ENCODE data around the gene OR1J1.
A peak's percentile ranks its signal among the peaks of the same experiment; 100 is the strongest.

Gene OR1J1, protein sequence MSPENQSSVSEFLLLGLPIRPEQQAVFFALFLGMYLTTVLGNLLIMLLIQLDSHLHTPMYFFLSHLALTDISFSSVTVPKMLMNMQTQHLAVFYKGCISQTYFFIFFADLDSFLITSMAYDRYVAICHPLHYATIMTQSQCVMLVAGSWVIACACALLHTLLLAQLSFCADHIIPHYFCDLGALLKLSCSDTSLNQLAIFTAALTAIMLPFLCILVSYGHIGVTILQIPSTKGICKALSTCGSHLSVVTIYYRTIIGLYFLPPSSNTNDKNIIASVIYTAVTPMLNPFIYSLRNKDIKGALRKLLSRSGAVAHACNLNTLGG

DNA sequence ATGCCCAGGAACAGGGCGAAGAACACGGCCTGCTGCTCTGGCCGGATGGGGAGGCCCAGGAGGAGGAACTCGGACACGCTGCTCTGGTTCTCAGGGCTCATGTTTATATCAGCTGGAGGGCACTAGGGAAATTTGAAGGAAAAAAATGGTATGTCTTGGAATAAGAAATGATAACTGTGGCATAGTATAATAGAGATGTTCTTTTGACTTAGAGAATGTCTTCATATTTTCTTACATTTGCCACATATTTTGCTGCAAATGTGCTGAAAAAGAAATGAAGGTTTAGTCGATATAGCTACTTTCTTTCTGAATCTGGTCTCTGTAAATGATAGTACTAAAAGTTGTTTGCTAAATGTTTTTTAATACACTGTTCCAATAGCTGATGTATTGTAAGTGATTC, at the start of gene OR1J1:
OR1J1 (minus strand) TSS at position 101 of the 400 bp plus-strand sequence; CDS start at position 101, 0 bp downstream.
- no peak for DNase-seq

DNA sequence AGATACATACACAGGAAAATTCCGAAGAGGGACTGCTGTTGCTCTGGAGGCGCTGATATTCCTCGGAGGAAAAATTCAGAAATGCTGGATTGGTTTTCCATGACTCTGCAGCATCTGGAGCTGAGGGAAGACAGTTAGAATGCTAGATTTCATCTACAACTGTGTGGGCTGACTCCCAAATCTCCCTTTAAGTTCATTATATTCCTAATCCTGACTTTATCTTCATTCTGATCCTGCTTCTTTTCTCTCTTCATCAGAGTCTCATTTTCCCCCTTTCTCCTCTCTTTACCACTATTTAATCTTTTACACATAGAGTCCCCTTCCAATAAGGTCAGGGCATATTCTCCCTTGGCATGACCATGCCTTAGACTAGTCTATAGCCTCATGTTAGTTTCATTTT, 49.5 kb upstream of the OR1J1 start, which contains the start of gene OR1N1:
OR1N1 (minus strand) TSS at position 101 of the 400 bp plus-strand sequence; CDS start at position 101, 0 bp downstream.
- DNase-seq = no peak

DNA sequence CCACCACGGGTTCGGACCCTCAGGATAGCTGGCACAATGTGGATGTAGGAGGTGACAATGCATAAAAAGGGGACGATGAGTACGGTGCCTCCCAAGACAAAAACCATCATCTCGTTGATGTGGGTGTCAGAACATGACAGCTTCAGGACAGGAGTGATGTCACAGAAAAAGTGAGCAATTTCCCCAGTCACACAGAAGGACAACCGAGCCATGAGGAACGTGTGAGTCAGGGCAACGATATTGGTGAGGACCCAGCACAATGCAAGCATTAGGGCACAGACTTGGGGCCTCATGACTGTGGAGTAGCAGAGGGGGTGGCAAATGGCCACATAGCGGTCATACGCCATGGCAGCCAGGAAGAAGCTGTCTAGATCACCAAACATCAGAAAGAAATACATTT, 48.9 kb upstream of the OR1J1 start:
- no peak for DNase-seq

DNA sequence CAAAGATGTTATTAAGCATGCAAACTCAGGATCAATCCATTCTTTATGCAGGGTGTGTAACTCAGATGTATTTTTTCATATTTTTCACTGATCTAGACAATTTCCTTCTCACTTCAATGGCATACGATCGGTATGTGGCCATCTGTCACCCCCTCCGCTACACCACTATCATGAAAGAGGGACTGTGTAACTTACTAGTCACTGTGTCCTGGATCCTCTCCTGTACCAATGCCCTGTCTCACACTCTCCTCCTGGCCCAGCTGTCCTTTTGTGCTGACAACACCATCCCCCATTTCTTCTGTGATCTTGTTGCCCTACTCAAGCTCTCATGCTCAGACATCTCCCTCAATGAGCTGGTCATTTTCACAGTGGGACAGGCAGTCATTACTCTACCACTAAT, 41.6 kb upstream of the OR1J1 start:
- DNase-seq = no peak

DNA sequence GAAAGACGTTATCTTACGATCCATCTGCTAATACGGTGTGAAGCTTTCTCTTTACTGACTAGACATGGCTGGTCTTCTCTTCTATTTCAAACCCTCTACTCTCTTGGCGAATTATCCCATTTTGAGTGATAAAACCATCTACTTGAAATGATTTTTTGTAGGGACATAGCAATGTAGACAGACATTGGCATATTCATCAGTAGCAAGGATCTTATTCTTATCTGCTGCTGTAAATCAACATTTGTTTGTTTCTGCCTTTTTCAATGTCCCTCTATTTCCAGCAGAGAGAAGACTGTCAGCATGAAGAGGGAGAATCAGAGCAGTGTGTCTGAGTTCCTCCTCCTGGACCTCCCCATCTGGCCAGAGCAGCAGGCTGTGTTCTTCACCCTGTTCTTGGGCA, 41.1 kb upstream of the OR1J1 start, which contains the start of gene OR1J4:
OR1J4 (plus strand) TSS at position 301 of the 400 bp plus-strand sequence; CDS start at position 301, 0 bp downstream.
- DNase-seq = no peak

DNA sequence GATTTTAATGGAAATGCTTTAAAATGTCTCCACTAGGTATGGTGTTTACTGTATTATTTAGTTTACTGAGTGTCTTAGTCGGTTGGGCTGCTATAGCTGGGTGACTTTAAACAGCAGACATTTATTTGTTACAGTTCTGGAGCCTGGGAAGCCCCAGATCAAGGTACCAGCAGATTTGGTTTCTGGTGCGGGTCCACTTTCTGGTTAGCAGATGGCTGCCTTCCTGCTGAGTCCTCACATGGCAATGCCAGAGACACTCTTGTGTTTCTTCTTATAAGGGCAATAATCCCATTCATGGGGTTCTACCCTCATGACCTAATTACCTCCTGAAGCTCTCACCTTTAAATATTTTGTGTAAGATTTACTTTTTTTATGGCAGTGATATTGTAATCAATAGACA, 40.5 kb upstream of the OR1J1 start:
- no peak for DNase-seq

DNA sequence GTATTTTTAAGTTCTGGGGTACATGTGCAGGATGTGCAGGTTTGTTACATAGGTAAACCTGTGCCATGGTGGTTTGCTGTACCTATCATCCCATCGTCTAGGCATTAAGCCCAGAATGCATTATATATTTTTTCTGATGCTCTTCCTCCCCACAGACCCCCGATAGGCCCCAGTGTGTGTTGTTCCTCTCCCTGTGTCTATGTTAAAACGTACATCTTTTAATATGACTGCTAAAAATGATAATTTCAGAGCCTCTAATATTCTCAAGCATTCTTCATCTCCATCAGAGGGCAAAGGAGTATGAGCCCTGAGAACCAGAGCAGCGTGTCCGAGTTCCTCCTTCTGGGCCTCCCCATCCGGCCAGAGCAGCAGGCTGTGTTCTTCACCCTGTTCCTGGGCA, 32.8 kb upstream of the OR1J1 start, which contains the start of gene OR1J2:
OR1J2 (plus strand) TSS at position 301 of the 400 bp plus-strand sequence; CDS start at position 301, 0 bp downstream.
- DNase-seq = no peak

DNA sequence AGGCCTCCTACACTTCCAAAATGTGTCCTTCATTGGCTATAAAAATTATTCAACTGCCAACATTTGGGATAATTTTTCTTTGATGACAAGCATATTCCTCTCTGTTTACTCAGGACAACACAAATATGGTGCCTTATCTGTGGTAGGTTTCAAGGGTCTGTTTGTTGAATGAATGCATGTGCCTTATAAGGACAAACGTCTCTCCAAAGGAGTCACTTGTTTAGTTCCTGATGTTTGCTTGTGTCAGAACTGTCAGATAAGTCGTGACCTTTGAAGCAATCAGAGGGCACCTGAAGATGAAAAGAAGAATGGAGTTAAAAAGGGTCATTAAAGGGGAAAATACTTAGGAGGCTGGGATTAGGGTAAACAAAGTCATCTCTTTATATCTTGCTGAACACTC, 29.2 kb upstream of the OR1J1 start:
- DNase-seq = no peak

DNA sequence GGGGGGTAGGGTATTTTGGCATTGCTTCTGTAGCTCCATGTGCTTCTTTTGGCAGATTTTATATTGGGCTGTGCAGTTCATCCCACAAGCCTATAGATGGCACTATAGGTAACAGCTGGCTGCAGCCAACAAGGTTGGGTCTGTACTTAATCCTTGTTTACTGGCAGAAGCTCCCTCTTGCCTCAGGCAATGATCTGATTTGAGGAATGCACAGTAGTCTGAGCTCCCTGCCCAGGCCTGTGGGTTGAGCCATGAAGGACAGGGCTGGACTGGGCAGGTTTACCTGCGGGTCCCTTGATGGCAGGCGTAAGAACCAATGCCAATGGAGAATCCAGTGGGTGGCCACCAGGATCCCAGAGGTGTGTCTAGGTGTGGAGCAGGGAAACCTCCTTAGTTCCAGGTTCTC, 21.2 kb upstream of the OR1J1 start:
- peak; percentile 3 for DNase-seq

DNA sequence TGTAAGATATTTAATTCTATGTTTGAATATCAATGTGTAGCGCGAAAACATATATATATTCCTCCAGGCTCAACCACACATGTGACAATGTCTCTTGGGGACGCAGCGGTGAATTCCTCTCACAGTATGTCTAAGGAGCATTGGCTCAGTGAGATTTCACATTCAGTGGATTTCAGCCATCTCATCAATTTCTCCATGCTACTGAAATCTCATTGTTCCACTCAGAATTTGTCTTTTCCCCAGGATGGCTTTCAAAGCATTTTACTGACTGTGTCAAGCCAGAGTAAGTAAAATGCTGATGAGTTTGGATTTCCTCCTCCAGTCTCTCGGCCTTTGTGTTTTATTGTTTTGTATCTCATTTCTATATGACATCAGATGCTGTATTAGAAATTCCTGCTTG, 1.3 kb upstream of the OR1J1 start:
- no peak for DNase-seq

DNA sequence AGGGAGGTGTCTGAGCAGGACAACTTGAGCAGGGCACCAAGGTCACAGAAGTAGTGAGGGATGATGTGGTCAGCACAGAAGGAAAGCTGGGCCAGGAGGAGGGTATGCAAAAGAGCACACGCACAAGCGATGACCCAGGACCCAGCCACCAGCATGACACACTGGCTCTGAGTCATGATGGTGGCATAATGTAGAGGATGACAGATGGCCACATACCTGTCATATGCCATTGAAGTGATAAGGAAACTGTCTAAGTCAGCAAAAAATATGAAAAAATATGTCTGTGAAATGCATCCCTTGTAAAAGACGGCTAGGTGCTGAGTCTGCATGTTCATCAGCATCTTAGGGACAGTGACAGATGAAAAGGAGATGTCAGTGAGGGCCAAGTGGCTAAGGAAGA, 380 bp downstream of the OR1J1 start:
- DNase-seq = no peak

DNA sequence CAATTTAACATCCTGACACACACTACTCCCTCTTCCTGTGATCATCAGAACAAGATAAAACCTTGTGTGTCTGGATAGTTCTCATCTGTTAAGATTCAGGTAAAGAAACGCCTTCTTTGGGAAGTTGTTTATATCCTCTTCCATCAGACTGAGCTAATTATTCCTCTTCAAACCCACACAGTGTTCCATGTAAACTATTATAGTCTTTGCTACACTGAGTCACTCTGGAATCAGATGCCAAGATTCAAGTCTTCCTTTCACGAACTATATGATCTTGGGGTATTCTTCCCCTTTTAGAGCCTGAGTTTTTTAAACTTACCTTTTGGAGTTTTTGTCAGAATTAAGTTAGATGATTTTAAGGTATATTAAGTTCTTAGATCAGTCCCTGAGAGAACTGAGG, 2.0 kb downstream of the OR1J1 start:
- DNase-seq = no peak

DNA sequence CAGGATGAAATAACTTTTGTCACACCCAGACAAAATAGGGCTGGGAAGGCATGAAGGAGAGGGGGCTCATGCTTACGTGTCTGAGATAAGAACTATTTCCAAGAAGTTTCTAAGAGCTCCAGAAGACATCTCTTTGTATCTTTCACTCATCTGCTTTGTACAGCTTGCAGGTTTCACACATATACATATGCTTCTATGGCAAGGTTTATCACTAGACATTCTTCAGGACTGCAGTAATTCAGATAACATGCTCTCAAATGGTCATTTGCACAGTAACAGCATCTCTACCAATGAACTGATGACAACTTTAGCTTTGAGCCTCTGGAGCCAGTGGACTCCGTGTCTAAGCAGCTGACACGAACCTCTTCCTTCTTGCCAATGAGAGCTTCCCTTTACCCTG, 3.2 kb downstream of the OR1J1 start:
- DNase-seq = no peak

DNA sequence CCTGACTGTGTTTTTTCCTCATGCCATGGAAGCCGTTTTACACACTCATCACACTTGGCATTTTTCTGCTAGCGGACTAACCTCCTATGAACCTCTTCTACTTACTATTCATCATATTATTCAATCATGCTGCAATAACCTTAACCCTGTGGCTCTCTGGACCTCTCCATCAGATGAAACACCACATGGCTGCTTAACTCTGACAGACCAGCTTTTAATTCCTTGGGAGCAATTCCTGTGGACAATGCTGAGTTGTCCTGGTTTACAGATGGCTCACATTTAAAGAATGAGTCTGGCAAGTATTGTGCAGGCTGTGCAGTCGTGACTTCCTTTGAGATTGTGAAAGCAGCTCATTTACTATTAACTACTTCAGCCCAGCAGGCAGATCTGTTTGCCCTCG, 9.0 kb downstream of the OR1J1 start:
- no peak for DNase-seq

DNA sequence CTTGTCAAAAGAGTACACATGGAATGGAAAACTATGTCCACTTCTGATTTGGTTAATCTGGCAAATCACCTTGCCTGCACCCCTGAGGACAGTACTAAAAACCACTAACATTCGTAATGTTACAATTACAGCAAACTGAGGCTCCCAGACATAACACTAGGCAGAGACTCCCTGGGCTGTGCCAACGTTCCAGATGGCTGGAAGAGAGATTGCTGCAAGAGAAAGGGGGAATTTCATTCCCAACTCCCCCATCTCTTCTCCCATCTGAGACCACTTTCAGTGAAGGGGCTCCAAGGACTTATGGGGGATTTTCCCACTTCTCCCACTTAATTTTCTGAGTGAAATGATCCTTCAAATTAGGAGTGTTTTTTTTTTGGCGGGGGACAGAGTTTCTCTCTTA, 11.3 kb downstream of the OR1J1 start:
- DNase-seq = no peak

DNA sequence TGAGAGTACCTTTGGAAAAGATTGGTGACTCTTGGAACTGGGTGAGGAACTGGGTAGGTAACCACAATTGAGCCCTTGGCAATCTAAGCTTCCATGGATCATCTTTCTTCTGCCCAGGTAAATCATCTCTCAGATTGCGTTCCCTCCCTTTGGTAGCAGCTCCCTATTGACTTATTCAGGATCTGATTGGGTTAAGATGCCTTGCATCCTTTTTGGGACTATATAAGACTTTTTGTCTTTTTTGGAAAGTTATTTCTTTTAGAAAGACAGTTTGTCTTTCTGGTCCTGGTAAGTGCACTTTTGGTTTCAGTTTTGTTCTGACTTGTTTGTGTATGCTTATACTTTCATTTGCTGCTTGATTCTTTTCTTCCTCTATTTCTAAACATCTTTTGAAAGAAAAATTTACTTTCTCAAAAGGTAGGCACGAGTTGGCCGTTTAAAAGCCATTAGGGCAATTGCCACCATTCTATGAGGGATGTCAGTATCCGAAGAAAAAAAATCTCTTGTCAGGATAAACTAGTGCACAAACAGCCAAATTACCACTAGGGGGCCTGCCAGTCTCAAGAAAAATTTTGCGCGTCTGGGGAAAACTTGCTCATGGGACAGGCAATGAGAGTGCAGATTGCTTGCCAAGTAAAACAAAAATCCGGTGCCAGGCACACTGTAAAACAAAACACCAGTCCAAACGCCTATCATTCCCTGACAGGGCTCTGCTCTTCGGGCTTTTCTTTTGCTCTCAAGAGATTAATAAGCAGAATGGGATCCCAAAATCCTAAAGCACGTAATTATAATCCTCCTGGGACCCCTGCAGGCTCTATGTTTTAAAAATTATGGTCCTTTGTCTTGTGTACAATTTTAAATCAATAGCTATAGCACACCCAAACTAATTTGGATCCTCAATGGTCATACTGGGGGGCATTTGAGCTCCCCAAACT, 12.8 kb downstream of the OR1J1 start:
- peak; percentile 54 for DNase-seq

DNA sequence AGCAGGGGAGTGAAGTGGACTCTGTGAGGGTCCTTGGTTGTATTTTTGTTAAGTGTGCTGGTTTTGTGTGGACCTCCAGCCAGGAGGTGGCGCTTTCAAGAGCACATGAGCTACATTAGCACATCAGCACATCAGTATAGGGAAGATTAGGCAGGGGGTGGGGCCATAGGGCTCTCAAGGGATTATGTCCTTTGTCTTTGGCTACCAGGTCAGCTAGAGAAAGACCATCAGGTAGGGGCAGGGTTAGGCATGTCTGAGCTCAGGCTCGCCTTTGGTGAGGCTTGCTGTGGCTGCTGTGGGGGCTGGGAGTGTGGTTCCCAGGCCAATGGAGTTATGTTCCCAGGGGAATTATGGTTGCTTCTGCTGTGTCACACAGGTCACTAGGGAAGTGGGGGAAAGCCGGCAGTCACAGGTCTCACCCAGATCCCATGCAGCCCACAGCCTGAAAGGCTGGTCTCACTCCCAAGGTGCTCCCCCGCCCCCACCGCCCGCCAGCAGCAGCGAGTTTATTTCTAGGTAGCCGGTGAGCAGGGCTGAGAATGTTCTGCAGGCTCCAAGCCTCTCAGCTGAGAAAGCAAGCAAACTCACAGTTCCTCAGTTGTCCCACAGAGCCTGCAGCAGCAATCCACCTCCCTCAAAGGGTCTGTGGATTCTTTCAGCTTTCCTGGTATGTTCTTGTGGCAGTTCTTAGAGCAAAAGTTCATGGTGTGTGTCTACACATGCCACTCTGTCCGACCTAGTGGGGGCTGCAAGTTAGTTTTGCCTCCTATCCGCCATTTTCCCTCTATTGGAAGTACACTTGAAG, 13.7 kb downstream of the OR1J1 start:
- peak; percentile 76 for DNase-seq

DNA sequence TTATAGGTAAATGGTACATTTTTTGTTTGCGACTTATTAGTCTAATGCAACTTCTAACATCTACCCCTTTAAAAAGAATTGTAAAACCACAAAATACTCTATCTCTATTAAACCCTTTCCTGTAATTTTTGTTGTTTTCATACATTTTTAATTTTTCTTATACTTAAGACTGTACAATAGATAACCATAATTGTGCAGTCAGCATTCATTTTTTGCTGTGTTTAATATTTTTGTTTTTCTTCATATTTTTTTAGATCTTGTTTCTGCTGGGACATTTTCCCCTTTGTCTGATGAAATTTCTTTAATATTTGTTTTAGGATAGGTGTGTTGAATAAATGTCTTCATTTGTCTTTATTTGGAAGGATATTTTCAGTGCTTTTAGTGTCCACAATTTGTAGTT, 19.9 kb downstream of the OR1J1 start:
- no peak for DNase-seq

DNA sequence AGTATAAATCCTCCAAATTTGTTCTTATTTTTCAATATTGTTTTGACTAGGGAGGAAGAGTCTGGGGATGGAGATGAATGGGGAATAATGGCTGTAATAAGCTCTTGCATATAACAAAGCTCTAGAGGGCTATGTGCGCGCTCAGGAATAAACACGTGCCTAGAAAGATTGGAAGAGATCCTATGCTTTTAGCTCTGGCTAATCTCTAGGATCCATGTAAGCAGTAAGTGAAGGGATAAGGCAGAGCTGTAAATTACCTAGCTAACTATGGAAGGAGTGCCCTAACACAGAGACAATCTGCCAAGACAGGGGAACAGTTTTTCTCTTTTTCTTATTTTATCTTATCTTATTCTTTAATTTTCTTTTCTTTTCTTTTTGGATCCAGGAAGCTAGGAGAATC, 21.6 kb downstream of the OR1J1 start:
- no peak for DNase-seq

DNA sequence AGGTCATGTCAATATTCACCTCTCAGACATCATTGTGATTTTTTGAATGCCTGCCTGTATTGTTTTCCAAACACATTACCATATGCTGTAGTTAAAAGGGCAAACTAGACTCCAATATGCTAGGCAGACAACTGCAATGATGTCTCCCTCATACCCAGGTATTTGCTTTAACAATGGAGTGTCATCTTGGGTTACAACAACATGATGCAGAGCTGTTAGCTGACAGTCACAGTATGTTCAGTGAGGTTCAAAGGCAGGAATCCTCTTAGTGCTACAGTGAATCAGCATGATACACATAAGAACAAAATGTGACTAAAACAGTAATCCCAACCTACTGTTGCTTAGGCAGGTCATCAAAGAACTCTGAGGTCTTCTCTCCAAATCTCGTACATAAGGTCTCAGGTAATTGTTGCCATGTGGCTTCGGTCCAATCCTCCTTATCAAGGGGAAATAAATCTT, 24.0 kb downstream of the OR1J1 start:
- DNase-seq = no peak

DNA sequence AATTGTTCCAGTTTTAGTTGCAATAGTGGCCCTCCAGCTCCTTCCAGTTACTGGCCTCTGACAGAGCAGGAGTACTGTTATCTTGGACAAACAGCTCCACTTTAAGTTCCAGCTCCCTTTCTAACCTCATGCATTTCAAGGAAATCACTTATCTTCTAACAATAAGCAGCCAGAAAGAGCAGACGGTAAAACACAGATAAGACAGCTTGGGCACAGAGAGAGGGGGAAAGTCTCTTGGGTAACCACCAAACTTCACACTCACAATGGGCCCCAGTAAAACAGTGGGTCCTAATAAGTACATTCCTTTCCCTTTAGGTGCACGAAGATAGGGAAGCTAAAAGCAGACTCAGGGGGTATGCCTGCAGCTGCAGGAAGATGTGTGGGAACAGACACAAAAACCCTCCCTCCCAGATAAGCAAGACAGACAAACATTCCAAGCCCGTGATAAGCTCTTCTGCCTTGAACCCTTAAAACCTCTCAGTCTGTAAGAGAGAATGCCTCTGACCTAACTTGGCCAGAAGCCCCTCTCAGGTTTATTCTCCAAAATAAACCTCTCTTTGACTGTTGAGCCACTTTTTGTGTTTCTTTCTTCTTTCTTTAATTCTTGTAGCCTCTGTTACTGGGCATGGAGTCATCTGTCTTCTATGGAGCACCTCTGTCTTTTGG, 30.8 kb downstream of the OR1J1 start:
- peak; percentile 49 for DNase-seq

DNA sequence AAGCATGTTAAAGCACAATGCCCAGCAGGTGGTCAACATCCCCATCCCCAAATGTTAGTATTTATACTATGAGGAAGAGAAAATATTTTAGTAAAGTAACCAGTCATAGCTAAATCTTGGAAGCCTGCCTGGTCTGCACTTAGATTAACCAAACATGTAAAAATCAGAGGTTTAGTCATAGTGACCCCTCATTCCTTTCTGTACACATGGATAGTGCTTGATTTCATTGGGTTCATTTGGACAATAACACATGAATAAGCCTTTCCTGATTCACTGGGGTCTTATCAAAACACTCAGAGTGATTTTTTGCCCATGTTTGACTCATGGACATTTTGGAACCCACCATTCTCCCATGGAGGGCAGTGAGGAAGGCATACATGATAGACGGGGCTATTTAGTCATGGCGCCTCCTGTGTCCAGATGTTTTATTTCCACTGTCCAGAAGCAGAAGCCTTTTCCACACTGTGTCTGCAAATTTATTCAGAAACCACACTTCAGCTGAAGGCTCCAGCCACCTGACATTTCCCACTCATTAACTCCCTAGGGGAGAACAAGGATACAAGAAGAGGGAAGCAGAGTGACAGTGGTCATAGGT, 32.5 kb downstream of the OR1J1 start:
- no peak for DNase-seq

Data from GDM1 (cell line).